Immature natural killer cell (primary cell): Measurements from ENCODE around the gene LDB2. TPM values are rescaled to one million over a fixed set of nuclear protein-coding genes. Genes with fewer than 3 reads are reported as not detected.

Source experiments
- DNase-seq, 3 donors: peaks; one replicate each; pipeline ENCODE4 v3.0.0; 2022; ENCODE audit warnings: mixed read lengths in 1 of 3
- H3K27ac Mint-ChIP-seq, 6 donors: one replicate each; pipeline ENCODE4 v1.8.0; 2020; ENCODE audit warnings: mixed read lengths in 6 of 6, mild to moderate bottlenecking in 5 of 6, inconsistent platforms in 4 of 6, moderate library complexity in 3 of 6
- H3K27me3 Mint-ChIP-seq, 3 donors: one replicate each; pipeline ENCODE4 v1.8.0; 2020 to 2021; ENCODE audit warnings: low read depth in 3 of 3, mild to moderate bottlenecking in 3 of 3, mixed read lengths in 3 of 3, moderate library complexity in 3 of 3, inconsistent platforms in 1 of 3
- H3K36me3 Mint-ChIP-seq, 3 donors: one replicate each; pipeline ENCODE4 v1.8.0; 2020; ENCODE audit warnings: mixed read lengths in 3 of 3, inconsistent platforms in 2 of 3, mild to moderate bottlenecking in 2 of 3
- H3K4me1 Mint-ChIP-seq, 2 donors: one replicate each; pipeline ENCODE4 v1.8.0; 2020; ENCODE audit warnings: inconsistent platforms in 2 of 2, mild to moderate bottlenecking in 2 of 2, mixed read lengths in 2 of 2, moderate library complexity in 1 of 2
- H3K4me3 Mint-ChIP-seq, 5 donors: one replicate each; pipeline ENCODE4 v1.8.0; 2020; ENCODE audit warnings: mild to moderate bottlenecking in 5 of 5, mixed read lengths in 5 of 5, inconsistent platforms in 3 of 5, moderate library complexity in 3 of 5
- H3K9me3 Mint-ChIP-seq, 6 donors: one replicate each; pipeline ENCODE4 v1.8.0; 2020; ENCODE audit warnings: mild to moderate bottlenecking in 6 of 6, mixed read lengths in 6 of 6, inconsistent platforms in 4 of 6, moderate library complexity in 3 of 6
- polyA plus RNA-seq, 3 donors: library from polyadenylated mRNA; unstranded; fragments of 300-500 nt; fragmentation: Illumina TruSeq; gene quantifications; one replicate each; pipeline ENCODE4 v1.2.3, GENCODE V29; 2021

The LDB2 gene
- polyA plus RNA-seq, 3 donors from 2014 or later: 6.9 to 15.8 (median 7.5) TPM

DNA sequence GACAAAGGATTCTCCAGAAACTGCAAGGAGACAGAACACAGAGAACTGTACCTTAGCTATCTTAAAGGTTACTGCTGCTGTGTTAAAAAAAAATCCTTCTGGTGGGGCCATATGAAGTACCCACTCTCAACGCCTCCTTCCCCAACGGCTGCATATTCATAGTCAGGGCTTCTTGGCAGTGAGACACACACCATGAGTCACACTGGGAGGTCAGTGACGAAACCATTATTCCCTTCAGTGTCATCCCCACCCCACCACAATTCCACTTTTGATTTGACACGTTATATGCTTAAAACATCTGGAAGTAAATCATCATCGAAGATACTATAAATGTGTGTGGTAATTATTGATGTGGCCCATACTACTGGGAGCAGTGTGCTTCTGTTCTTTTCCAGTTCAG is 271.5 kb downstream of the LDB2 start:
- Mint-ChIP-seq H3K4me1 (peaks cover 2 to 5% of the 10 kb centered on the region in 2 donors), H3K4me3 (no peak overlapping the region)

DNA sequence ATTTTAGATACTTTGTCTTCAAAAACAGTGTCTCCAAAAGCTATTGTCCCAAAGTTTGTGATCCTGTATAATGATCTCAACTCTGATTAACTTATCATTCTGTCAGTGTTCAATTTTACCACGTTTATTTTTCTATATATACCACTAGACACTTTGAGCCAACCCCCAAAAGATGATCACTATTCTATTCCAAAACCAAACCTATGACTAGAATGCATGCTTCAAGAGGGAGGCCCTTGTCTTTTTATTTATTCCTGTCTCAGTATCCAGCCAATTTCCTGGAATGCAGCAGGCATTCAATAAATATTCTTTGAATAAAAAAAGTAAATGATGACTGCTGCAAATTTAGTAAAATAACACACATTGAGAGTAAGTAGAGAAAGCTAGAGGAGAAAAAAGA is 275.6 kb downstream of the LDB2 start:
- no peaks in the 10 kb centered on the region for H3K27me3 Mint-ChIP-seq
- no peaks in the 10 kb centered on the region for H3K36me3 Mint-ChIP-seq
- H3K4me1 Mint-ChIP-seq: no peaks in the 10 kb centered on the region
- DNase-seq: no peak
- no peak overlapping the region for H3K4me3 Mint-ChIP-seq
- H3K27ac Mint-ChIP-seq: no peak overlapping the region
- no peaks in the 10 kb centered on the region for H3K9me3 Mint-ChIP-seq

More for the DNA sequence above, 271.5 kb downstream of the LDB2 start:
- Mint-ChIP-seq H3K27ac (no peak overlapping the region), H3K9me3 (peaks cover 0 to 5% (median under 1%) of the 10 kb centered on the region in 6 donors), H3K27me3 (peaks cover 0 to 3% (median 2%) of the 10 kb centered on the region in 3 donors), H3K36me3 (no peaks in the 10 kb centered on the region)
- no peak for DNase-seq

DNA sequence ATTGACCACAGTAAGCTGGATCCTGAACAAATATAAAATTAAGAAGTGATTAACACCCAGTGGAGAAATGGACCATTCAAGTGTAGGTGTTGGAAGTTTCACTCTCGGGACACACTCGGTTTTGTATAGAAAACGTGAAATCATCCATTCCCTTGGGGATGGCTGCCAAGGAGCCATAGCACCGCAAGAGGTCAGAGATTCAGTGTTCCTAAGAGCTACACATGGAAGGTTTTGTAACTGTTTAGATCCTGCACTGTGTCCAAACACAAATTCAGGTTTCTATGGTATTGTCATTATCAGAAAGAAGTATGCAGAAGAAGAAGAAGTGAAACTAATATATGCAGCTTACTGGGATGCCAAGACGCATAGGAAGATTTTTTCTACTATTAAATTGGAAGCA is 281.0 kb downstream of the LDB2 start:
- no peaks in the 10 kb centered on the region for H3K4me1 Mint-ChIP-seq
- peaks cover 0 to 2% (median 0%) of the 10 kb centered on the region in 3 donors for H3K27me3 Mint-ChIP-seq

DNA sequence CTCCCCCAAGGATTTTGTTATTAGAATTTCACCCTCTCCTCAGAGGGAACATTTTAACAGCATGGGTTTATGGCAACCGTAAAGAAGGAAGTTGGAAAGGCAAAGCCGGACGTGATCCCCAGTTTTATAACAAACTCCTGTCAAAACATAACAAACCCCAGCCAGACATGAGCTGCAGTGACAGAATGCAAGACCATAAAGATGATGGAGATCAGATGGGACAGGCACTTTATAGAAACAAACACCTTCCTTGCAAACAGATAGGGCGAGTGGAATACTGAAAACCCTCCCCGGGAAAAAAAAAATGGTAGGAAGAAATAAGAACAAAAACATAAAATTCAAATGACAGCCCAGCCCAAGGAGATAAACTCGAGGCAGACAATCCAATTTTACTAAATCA is 281.4 kb downstream of the LDB2 start:
- peaks cover 0 to 9% (median 5%) of the 10 kb centered on the region in 6 donors for H3K9me3 Mint-ChIP-seq

More for the DNA sequence above, 281.0 kb downstream of the LDB2 start:
- Mint-ChIP-seq H3K27ac (no peak overlapping the region), H3K36me3 (peaks cover 0 to 4% (median 0%) of the 10 kb centered on the region in 3 donors), H3K4me3 (no peak overlapping the region), H3K9me3 (peaks cover 0 to 9% (median 2%) of the 10 kb centered on the region in 6 donors)
- DNase-seq: no peak

DNA sequence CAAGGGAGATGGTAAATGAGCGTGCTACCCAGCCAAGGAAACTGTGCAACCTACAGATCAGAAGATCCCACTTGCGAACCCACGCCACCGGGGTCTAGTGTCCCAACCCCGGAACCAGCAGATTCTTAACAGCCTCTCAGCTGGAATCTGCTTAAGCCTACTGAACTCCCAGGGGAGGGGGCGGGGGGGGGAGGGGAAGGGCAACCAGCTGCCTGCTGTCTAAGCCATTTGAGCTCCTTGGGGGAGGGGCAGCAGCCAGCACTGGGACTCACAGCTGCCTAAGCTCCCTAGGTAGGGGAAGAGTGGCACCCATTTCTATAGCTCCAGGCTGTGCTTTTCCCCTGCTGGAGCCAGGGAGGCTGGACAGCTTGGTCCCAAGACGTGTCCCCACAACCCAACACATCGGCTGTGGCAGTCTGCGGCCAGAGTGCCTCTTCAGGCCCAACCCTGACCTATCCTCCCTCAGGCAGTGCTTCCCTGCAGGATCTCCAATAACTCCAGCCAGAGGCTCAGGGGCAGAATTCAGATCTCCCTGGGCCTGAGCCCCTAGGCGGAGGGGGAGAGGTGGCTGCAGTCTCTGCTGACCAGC is 289.2 kb downstream of the LDB2 start:
- no peak for DNase-seq
- Mint-ChIP-seq H3K27ac (no peak overlapping the region), H3K36me3 (peaks cover 0 to 3% (median 0%) of the 10 kb centered on the region in 3 donors), H3K9me3 (peaks cover 0 to 9% (median 6%) of the 10 kb centered on the region in 6 donors), H3K4me3 (no peak overlapping the region), H3K4me1 (no peaks in the 10 kb centered on the region), H3K27me3 (peaks cover 0 to 4% (median 0%) of the 10 kb centered on the region in 3 donors)

More for the DNA sequence above, 281.4 kb downstream of the LDB2 start:
- Mint-ChIP-seq H3K27me3 (peaks cover 0 to 2% (median 0%) of the 10 kb centered on the region in 3 donors), H3K36me3 (peaks cover 0 to 4% (median 0%) of the 10 kb centered on the region in 3 donors), H3K4me1 (no peaks in the 10 kb centered on the region), H3K27ac (peak overlapping the region in 1 of 6 donors; percentile 36), H3K4me3 (no peak overlapping the region)
- DNase-seq: no peak

DNA sequence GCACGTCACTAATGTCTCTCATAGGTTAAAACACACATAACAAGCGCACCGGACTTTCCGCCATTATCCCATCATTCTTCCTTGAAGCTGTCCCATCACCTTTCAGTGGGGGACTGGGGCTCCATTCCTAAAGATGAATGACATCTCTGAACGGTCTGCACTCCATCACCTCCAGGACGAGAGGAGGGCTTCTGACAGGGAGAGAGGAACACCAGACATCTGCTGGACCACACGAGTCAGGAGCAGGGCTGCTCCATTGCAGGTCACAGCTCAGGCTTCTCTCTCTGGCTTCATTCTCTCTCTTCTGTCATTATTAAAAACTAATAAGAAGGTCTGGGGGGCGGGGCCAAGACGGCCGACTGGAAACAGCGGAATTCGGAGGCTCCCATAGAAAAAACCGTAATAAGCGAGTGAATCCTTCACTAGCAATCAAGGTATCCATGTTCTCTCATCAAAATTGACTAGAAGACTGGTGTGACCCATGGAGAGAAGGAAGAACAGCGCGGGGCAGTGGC is 289.8 kb downstream of the LDB2 start:
- no peaks in the 10 kb centered on the region for H3K4me1 Mint-ChIP-seq
- no peak overlapping the region for H3K27ac Mint-ChIP-seq

DNA sequence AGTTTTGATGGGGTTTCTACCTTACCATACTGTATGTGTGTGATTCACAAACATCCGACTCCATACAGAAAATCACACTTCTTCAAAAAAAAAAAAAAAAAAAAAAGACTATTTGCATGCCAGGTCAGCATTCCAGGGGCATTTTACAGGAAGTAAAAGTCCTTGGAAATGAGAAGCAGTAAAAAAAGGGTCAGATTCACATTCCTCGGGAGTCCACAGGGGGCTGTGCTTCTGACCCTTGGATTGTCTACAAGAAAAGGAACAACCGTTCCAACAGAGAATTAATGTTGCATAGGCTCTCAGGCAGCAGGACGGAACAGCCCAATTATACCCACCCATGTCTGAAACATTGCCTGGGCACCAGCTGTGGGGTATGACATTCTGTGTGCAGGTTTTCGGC is 290.3 kb downstream of the LDB2 start:
- H3K4me3 Mint-ChIP-seq: no peak overlapping the region
- DNase-seq: no peak
- no peak overlapping the region for H3K27ac Mint-ChIP-seq
- H3K27me3 Mint-ChIP-seq: peaks cover 0 to 4% (median 0%) of the 10 kb centered on the region in 3 donors
- no peaks in the 10 kb centered on the region for H3K4me1 Mint-ChIP-seq
- no peaks in the 10 kb centered on the region for H3K36me3 Mint-ChIP-seq
- H3K9me3 Mint-ChIP-seq: peaks cover 0 to 7% (median 4%) of the 10 kb centered on the region in 6 donors

More for the DNA sequence above, 289.8 kb downstream of the LDB2 start:
- H3K36me3 Mint-ChIP-seq: no peaks in the 10 kb centered on the region
- DNase-seq: no peak
- peaks cover 0 to 4% (median 0%) of the 10 kb centered on the region in 3 donors for H3K27me3 Mint-ChIP-seq
- H3K4me3 Mint-ChIP-seq: no peak overlapping the region
- H3K9me3 Mint-ChIP-seq: peaks cover 0 to 7% (median 4%) of the 10 kb centered on the region in 6 donors

DNA sequence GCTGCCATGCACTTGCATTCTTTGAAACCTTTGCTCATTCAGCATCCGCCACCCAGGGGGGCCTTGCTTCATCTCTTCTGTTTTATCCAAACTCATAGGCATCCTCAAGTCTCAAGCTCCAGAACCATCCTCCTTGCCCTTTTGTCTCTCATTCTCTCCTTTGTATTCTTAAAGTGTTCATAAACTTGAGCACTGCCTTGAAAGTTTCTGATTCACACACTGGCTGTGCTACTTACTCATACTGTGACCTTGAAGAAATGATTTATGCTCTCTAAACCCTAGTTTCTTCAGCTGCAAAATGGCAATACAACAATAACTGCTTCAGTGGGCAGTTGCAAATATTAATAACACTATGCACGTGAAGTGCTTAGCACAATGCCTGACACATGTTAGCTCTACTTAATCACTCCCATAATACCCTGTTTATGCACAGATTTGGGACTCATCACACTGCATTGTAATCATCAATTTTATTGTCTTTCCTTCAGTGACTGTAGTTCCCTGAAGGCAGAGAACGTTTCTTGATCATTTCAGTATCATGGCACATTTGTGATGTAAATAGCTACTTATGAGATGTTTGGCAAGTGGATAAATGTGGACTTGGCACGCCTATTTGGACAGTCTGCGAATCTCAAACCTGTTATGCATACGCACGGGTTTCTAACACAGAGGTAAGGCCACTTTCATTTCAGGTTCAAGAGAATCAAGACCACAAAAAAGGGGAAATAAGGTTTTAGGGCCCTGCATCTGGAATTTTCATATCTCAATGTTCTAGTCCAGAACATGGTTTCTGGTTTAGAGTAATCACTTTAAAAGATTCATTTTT is 291.0 kb downstream of the LDB2 start:
- Mint-ChIP-seq H3K27ac (no peak overlapping the region), H3K4me1 (no peaks in the 10 kb centered on the region), H3K4me3 (no peak overlapping the region), H3K27me3 (peaks cover 0 to 4% (median 0%) of the 10 kb centered on the region in 3 donors), H3K36me3 (no peaks in the 10 kb centered on the region), H3K9me3 (peaks cover 0 to 6% (median 4%) of the 10 kb centered on the region in 6 donors)
- no peak for DNase-seq

DNA sequence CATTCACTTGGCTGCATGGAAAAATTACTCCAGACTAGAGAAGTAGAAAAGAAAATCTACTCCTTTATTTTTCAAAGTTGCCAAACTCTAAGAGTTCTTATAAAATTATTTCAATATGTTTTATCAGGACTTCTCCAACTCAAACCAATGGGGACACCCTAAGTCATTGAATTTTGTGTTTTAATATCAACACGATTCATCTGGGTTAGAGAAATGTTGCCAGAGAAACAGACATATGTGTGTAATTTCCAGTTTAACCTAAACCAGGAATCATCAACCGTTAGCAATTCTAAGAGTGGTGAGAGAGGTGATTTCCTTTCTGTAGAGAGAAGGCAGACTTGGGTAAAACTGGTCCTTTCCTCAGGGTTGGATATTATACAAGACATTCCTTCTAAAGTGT is 291.8 kb downstream of the LDB2 start:
- Mint-ChIP-seq H3K36me3 (no peaks in the 10 kb centered on the region), H3K27me3 (peaks cover 0 to 4% (median 0%) of the 10 kb centered on the region in 3 donors), H3K9me3 (peaks cover 0 to 4% (median 0%) of the 10 kb centered on the region in 6 donors), H3K4me1 (no peaks in the 10 kb centered on the region), H3K27ac (no peak overlapping the region), H3K4me3 (no peak overlapping the region)
- DNase-seq: no peak

DNA sequence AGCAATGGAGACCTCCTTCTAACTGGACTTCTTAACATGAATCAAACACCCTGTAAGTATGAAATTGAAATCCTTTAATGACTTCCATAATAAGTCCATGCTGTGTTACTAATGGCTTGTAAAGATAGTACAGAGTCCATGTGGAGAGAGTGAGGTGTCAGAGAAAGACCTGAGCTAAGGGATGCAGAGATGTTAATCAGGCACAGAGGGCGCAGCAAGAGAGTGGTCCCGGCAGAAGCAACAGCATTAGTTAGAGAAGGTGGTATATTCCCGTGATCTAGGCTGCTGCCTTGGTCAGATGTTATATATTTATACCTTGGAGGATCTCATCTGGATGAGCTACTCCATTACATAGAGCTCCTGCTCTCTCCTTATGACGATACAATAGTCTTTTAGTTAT is 295.3 kb downstream of the LDB2 start:
- Mint-ChIP-seq H3K27me3 (no peaks in the 10 kb centered on the region), H3K4me1 (peaks cover 14 to 15% of the 10 kb centered on the region in 2 donors), H3K9me3 (peaks cover 0 to 1% (median 0%) of the 10 kb centered on the region in 6 donors), H3K4me3 (no peak overlapping the region), H3K36me3 (no peaks in the 10 kb centered on the region), H3K27ac (no peak overlapping the region)
- DNase-seq: no peak

DNA sequence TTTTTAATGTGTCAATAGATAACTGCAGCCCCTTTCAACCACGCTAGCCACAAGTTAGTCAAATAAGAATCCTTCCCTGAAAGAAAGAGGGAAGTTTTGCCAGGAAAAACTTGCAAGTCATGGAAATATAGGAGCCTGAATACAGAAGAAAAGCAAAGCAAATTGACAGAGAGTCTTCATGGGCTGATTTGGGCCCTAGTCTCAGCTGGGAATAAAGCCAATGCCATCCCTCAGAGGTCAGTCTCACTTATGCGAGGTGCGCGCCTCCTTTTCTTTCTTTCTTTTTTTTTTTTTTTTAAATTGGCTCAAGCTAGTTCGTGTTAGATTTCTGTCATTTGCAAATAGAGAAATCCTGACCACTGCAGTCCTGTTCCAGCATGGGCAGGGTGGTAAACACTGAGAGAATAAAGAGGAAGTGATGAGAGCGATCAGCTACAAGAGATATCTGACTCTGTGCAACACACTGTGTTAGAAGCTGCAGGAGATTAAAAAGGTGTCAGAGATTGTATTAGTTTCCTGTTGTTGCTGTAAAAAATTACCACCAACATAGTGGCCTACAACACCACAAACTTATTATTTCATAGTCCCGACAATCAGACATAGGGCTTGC is 299.7 kb downstream of the LDB2 start:
- Mint-ChIP-seq H3K36me3 (no peaks in the 10 kb centered on the region), H3K4me1 (peaks cover 25 to 26% of the 10 kb centered on the region in 2 donors), H3K4me3 (peak overlapping the region in 4 of 5 donors; percentile 47 to 78 (median 69)), H3K27me3 (no peaks in the 10 kb centered on the region), H3K27ac (peak overlapping the region in 5 of 6 donors; percentile 17 to 90 (median 85)), H3K9me3 (peaks cover 0 to 1% (median 0%) of the 10 kb centered on the region in 6 donors)
- DNase-seq: peak; percentile 6 to 36 (median 29)

DNA sequence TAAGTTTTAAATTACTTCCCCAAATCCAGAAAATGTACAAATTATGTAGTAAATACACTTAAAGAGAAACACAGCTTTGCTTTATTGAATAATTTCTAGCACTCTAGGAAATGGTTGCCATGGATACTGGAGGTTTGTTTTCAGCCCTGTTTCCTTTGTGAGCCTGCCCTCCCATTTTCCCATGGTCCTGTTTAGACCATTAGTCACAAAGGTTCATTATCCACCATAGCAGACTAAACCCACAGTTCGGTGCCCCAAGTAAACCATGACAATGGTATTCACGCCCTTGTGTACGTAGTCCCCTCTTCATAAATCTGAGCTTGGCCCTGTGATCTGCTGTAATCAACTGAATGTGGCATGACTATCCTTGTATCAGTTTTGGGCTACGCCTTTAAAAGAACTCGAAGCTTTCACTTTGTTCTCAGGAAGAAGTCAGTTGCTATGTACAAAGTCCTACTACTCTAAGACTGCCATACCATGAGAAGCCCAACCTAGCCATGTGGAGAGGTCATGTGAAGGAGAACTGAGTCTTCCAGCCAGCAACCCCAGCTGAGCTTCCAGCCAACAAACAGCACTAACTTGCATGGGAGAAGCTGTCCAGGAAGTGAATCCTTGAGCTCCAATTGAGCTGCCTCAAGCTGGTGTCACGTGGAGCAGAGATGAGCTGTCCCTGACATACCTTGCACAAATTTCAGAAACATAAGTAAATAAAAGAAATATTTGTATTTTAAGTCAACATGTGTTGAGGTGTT is 300.4 kb downstream of the LDB2 start:
- peaks cover 0 to 1% (median 0%) of the 10 kb centered on the region in 6 donors for H3K9me3 Mint-ChIP-seq
- H3K36me3 Mint-ChIP-seq: no peaks in the 10 kb centered on the region
- peak overlapping the region in 4 of 5 donors; percentile 35 to 78 (median 59) for H3K4me3 Mint-ChIP-seq
- peak in 1 of 3 donors; percentile 8 for DNase-seq
- H3K27me3 Mint-ChIP-seq: no peaks in the 10 kb centered on the region
- H3K4me1 Mint-ChIP-seq: peaks cover 25 to 26% of the 10 kb centered on the region in 2 donors
- peak overlapping the region in 5 of 6 donors; percentile 79 to 87 (median 82) for H3K27ac Mint-ChIP-seq

DNA sequence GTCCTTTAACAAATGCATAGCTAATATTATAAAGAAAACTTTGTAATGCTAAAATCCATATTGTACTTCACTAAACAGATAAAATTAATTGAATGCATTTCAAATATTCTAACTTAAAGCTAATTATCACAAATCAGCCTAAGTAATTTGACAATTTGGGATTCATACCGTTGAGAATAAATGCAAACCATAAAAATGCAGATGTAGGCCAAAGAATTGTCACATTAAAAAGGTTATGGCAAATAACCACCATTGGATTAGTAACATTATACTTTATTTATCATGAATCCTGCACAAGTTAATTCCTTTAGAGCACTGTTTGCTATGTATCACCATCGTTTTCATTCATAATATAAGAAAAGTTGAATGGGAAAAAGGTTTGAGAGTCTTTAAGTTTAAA is 301.0 kb downstream of the LDB2 start:
- Mint-ChIP-seq H3K4me3 (peak overlapping the region in 2 of 5 donors; percentile 71 to 78), H3K27ac (peak overlapping the region in 2 of 6 donors; percentile 79 to 87), H3K36me3 (no peaks in the 10 kb centered on the region), H3K9me3 (peaks cover 0 to 1% (median 0%) of the 10 kb centered on the region in 6 donors), H3K27me3 (no peaks in the 10 kb centered on the region), H3K4me1 (peaks cover 25 to 26% of the 10 kb centered on the region in 2 donors)
- no peak for DNase-seq
